B cell (primary cell): ENCODE results near the gene SATB2. TPM values are rescaled to one million over a fixed set of nuclear protein-coding genes. Genes with fewer than 3 reads are reported as not detected.

Source experiments
- ATAC-seq: fragments of 200-7000 bp; cut with Tn5 transposase; one replicate; pipeline ENCODE4 v1.10.0; 2021; ENCODE audit warnings: low read depth, mild to moderate bottlenecking, moderate number of reproducible peaks, moderate library complexity
- CTCF ChIA-PET: fragments of 350-600 bp; sonication (Branson Sonifier 250); formaldehyde crosslinking; loops from one replicate; lab custom pipeline; 2021; ENCODE audit warnings: antibody characterized with exemption, inconsistent platforms; lab: Charles Lee
- POLR2A ChIA-PET: fragments of 350-600 bp; sonication (Branson Sonifier 250); formaldehyde crosslinking; loops from one replicate; lab custom pipeline; 2021; ENCODE audit warnings: antibody characterized with exemption; lab: Charles Lee
- DNase-seq: peaks from one replicate; pipeline ENCODE4 v3.0.0; 2013
- H2AFZ ChIP-seq: 2 replicates; pipeline ENCODE4 v1.6.1; 2012; ENCODE audit warnings: mild to moderate bottlenecking, low read depth, low read length; ENCODE audit not compliant: insufficient read depth, poor library complexity, severe bottlenecking
- H3K27ac ChIP-seq, 2 donors: 1 replicate in 1 of 2; 2 replicates in 1 of 2; pipeline ENCODE4 v1.5.1; 2012 to 2013; ENCODE audit warnings: low read length in 2 of 2, mild to moderate bottlenecking in 2 of 2, moderate library complexity in 1 of 2
- H3K27me3 ChIP-seq, 4 experiments: fragments of 200-600 bp in 1 of 4; sonication (generic) in 1 of 4; replicated peaks in 1 of 4; 1 replicate in 2 of 4; 2 replicates in 2 of 4; pipeline versions ENCODE4 v1.6.1 to v1.7.0; 2013 to 2016; ENCODE audit warnings: low read length in 3 of 4, mild to moderate bottlenecking in 2 of 4, mixed read lengths in 1 of 4, moderate library complexity in 1 of 4; ENCODE audit not compliant: insufficient read depth in 4 of 4, control insufficient read depth in 3 of 4; ENCODE audit errors: control extremely low read depth in 1 of 4
- H3K36me3 ChIP-seq, 2 experiments: replicated peaks in 1 of 2; 1 replicate in 1 of 2; 2 replicates in 1 of 2; pipeline versions ENCODE4 v1.6.1 to v1.7.1; 2013; ENCODE audit warnings: low read length in 1 of 2; ENCODE audit not compliant: insufficient read depth in 2 of 2, control insufficient read depth in 1 of 2; ENCODE audit errors: control extremely low read depth in 1 of 2, extremely low read depth in 1 of 2
- H3K4me1 ChIP-seq, 2 donors: fragments of 200-600 bp in 1 of 2; sonication (generic) in 1 of 2; 1 replicate in 1 of 2; 2 replicates in 1 of 2; pipeline versions ENCODE4 v1.5.1 to v1.6.1; 2013 to 2017; ENCODE audit warnings: low read length in 2 of 2; ENCODE audit not compliant: control insufficient read depth in 2 of 2, insufficient read depth in 2 of 2
- H3K4me2 ChIP-seq: replicated peaks from 2 replicates; pipeline ENCODE3; 2012; ENCODE audit warnings: mild to moderate bottlenecking, low read depth, low read length; ENCODE audit not compliant: poor library complexity, severe bottlenecking
- H3K4me3 ChIP-seq, 5 experiments: fragments of 200-600 bp in 1 of 5; sonication (generic) in 1 of 5; 1 replicate in 3 of 5; 2 replicates in 2 of 5; pipeline versions ENCODE4 v1.5.1 to v1.7.0; 2011 to 2016; ENCODE audit warnings: low read length in 4 of 5, mild to moderate bottlenecking in 4 of 5, low read depth in 2 of 5, control low read depth in 1 of 5, moderate library complexity in 1 of 5; ENCODE audit not compliant: insufficient read depth in 1 of 5; ENCODE audit errors: control extremely low read depth in 1 of 5, extremely low read depth in 1 of 5
- H3K79me2 ChIP-seq: fragments of 200-600 bp; sonication (generic); one replicate; pipeline ENCODE4 v1.6.0; 2016; ENCODE audit warnings: low read length; ENCODE audit not compliant: control insufficient read depth, insufficient read depth
- H3K9ac ChIP-seq: fragments of 200-600 bp; sonication (generic); 2 replicates; pipeline ENCODE4 v1.6.1; 2017; ENCODE audit warnings: mild to moderate bottlenecking, low read length, moderate library complexity
- H3K9me3 ChIP-seq, 3 donors: one replicate each; pipeline versions ENCODE4 v1.6.1 to v1.7.1; 2013; ENCODE audit warnings: low read length in 2 of 3; ENCODE audit not compliant: control insufficient read depth in 2 of 3, insufficient read depth in 1 of 3; ENCODE audit errors: control extremely low read depth in 1 of 3
- H4K20me1 ChIP-seq: 2 replicates; pipeline ENCODE4 v1.6.0; 2012; ENCODE audit warnings: mild to moderate bottlenecking, low read length; ENCODE audit not compliant: insufficient read depth, control insufficient read depth, poor library complexity, severe bottlenecking
- H3K27ac Mint-ChIP-seq: one replicate; pipeline ENCODE4 v1.8.0; 2021; ENCODE audit warnings: mixed read lengths
- H3K27me3 Mint-ChIP-seq: one replicate; pipeline ENCODE4 v1.8.0; 2021; ENCODE audit warnings: mixed read lengths
- H3K4me1 Mint-ChIP-seq: one replicate; pipeline ENCODE4 v1.8.0; 2021; ENCODE audit warnings: mixed read lengths
- H3K4me3 Mint-ChIP-seq: one replicate; pipeline ENCODE4 v1.8.0; 2021; ENCODE audit warnings: mixed read lengths
- H3K9me3 Mint-ChIP-seq: one replicate; pipeline ENCODE4 v1.8.0; 2022; ENCODE audit warnings: mixed read lengths; ENCODE audit not compliant: insufficient read depth
- CTCF ChIP-seq: fragments of 200-600 bp; IDR thresholded peaks from one replicate; pipeline ENCODE4 v1.8.0; 2022; ENCODE audit warnings: antibody characterized with exemption, mild to moderate bottlenecking
- EZH2 ChIP-seq: IDR thresholded peaks from 2 replicates; pipeline ENCODE4 v1.6.1; 2012; ENCODE audit warnings: borderline replicate concordance, low read depth, mild to moderate bottlenecking, moderate library complexity, low read length; ENCODE audit not compliant: insufficient read depth, poor library complexity, severe bottlenecking
- WGBS: methylation state at CpG from one replicate; pipeline ENCODE4 v1.1.5; 2013; ENCODE audit warnings: missing lambda C conversion rate; ENCODE audit not compliant: insufficient coverage; 5-methylcytosine and 5-hydroxymethylcytosine counted together
- intact Hi-C: fragments of 100-400 bp; cut with micrococcal nuclease; formaldehyde crosslinking; loops from one replicate; pipeline ENCODE4 v1.10.0; 2022
- polyA plus RNA-seq: library from polyadenylated mRNA; depleted of rRNA; stranded (reverse); fragments of >200 nt; gene quantifications from 2 replicates; pipeline ENCODE4 v1.2.3, GENCODE V29; 2012
- total RNA-seq, 2 donors: library from RNA; stranded (reverse); fragments of 120-200 nt in 1 of 2; gene quantifications; 1 replicate in 1 of 2; 2 replicates in 1 of 2; pipeline versions ENCODE4 v1.2.3 to v1.2.4, GENCODE V29; 2013 to 2022

The SATB2 gene
- total and polyA plus RNA-seq, 2 donors (not counting 1 experiment from before 2014, with no cell fraction given): 0.13 to 0.49 TPM

- H3K4me1 Mint-ChIP-seq: no peaks in the 10 kb centered on the region
- Histone ChIP-seq H3K4me1 (no peaks in the 10 kb centered on the region), H2AFZ (no peak overlapping the region), H3K27me3 (peaks cover 0 to 3% (median 0%) of the 10 kb centered on the region in 4 experiments), H3K4me3 (no peak overlapping the region), H3K9ac (no peak overlapping the region), H3K9me3 (no peaks in the 10 kb centered on the region), H3K27ac (no peak overlapping the region), H3K36me3 (no peaks in the 10 kb centered on the region), H3K4me2 (no peak overlapping the region), H3K79me2 (no peaks in the 10 kb centered on the region), H4K20me1 (no peaks in the 10 kb centered on the region)
- no peak overlapping the region for H3K27ac Mint-ChIP-seq
- 100% methylated on average over 1 of the region's 3 CpGs for WGBS
- no peak for ATAC-seq
- POLR2A ChIA-PET: no interaction called here
- peaks cover 16% of the 10 kb centered on the region for H3K27me3 Mint-ChIP-seq
- CTCF ChIA-PET: no interaction called here
- no peaks in the 10 kb centered on the region for H3K9me3 Mint-ChIP-seq
- no peak for TF ChIP-seq CTCF
- no peak for TF ChIP-seq EZH2
- no peak overlapping the region for H3K4me3 Mint-ChIP-seq
- no peak for DNase-seq
- intact Hi-C loops: no loop called here
Observed at GRCh38 chr2:199428291-199428690, 29.4 kb downstream of the SATB2 start.

GRCh38 chr2:199424160-199424559 is 33.6 kb downstream of the SATB2 start:
- ChIA-PET POLR2A (no interaction called here), CTCF (no interaction called here)
- H3K27ac Mint-ChIP-seq: no peak overlapping the region
- Histone ChIP-seq H3K79me2 (no peaks in the 10 kb centered on the region), H3K9me3 (no peaks in the 10 kb centered on the region), H3K27me3 (peaks cover 0 to 3% (median 0%) of the 10 kb centered on the region in 4 experiments), H3K4me3 (no peak overlapping the region), H3K36me3 (no peaks in the 10 kb centered on the region), H3K27ac (no peak overlapping the region), H4K20me1 (no peaks in the 10 kb centered on the region), H2AFZ (no peak overlapping the region), H3K4me1 (no peaks in the 10 kb centered on the region), H3K4me2 (no peak overlapping the region), H3K9ac (no peak overlapping the region)
- DNase-seq (no peak), ATAC-seq (no peak)
- H3K4me3 Mint-ChIP-seq: no peak overlapping the region
- H3K9me3 Mint-ChIP-seq: no peaks in the 10 kb centered on the region
- intact Hi-C loops: no loop called here
- 88% methylated on average over 2 of the region's 4 CpGs for whole genome bisulfite sequencing
- H3K27me3 Mint-ChIP-seq: peaks cover 7% of the 10 kb centered on the region
- TF ChIP-seq CTCF: no peak
- no peak for TF ChIP-seq EZH2
- H3K4me1 Mint-ChIP-seq: no peaks in the 10 kb centered on the region
